ENCODE results near the gene IQSEC1.

DNA sequence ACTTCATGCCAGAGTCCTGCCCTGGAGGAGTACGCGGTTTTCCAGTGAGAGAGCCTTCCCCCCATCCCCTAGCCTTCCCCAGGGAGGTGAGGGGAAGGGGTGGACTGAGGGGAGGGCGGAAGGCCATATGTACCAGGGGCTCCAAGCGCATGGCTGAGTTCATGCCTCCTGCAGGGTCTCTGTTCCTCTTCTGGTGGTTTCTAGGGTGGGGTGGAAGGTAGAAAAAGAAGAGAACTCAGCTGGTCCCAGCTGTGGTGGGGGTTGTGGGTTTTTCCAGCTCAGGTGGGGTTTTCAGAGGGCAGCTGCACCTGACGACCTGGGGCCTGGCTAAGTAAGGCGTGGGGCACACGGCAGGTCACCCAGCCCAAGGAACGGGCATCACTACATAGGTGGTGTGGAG is 10.7 kb upstream of the IQSEC1 start:
- TF ChIP-seq, protein P1, sequence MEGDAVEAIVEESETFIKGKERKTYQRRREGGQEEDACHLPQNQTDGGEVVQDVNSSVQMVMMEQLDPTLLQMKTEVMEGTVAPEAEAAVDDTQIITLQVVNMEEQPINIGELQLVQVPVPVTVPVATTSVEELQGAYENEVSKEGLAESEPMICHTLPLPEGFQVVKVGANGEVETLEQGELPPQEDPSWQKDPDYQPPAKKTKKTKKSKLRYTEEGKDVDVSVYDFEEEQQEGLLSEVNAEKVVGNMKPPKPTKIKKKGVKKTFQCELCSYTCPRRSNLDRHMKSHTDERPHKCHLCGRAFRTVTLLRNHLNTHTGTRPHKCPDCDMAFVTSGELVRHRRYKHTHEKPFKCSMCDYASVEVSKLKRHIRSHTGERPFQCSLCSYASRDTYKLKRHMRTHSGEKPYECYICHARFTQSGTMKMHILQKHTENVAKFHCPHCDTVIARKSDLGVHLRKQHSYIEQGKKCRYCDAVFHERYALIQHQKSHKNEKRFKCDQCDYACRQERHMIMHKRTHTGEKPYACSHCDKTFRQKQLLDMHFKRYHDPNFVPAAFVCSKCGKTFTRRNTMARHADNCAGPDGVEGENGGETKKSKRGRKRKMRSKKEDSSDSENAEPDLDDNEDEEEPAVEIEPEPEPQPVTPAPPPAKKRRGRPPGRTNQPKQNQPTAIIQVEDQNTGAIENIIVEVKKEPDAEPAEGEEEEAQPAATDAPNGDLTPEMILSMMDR (IDR thresholded peaks at IDR 0.05), result no peak
- no peak for TF ChIP-seq POLR2A (IDR thresholded peaks at IDR 0.05)

Data from transverse colon (tissue), 3 donors.